ENCODE data around the gene CRYBA1.

DNA sequence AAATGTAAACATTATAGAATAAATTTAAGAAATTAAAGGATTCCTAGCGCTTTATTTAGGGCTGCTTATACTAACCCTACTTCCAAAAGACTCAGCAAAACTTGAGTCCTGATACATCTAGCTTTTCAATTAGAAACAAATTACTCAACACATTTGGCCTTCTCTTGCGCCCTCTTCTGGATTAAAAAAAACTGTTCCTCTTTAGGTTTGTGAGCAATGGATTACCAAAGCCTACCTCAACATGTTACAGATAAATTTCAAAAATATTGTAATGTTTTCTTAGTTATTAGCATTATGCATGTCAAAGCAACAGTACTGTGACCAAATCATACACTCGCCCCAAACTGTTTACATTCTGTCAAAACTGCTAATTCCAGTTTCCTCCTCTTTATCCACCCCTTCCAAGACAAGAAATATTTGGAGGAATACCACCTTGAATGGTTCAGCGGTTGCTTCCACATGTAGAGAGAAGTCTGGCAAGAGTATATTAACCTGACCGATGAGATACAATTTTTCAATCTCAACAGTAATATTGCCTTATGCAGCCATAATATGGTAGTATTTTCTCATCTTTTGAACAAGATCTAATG is 44.6 kb downstream of the CRYBA1 start:
- TF ChIP-seq POLR2AphosphoS5 (IDR thresholded peaks at IDR 0.05; ENCODE audit: borderline replicate concordance, low read depth, low read length) (no peak; the same call in 1 of the 2 replicates), FOXP2 (optimal IDR thresholded peaks at IDR 0.05; ENCODE audit: control extremely low read depth, extremely low read length, insufficient read depth) (no peak), EZH2 (IDR thresholded peaks at IDR 0.05) (no peak)
